ENCODE data around the gene OR52R1. TPM values are rescaled to one million over a fixed set of nuclear protein-coding genes. Genes with fewer than 3 reads are reported as not detected.
A peak's percentile ranks its signal among the peaks of the same experiment; 100 is the strongest.
"Not testable (repeated sequence)": the region's sequence is repeated elsewhere in the genome, so short reads cannot be mapped to it uniquely, and the experiment has no call there.

The OR52R1 gene
- polyA plus RNA-seq (2013, experiment 1 of 2; ENCODE audit: insufficient read length): not detected
- polyA plus RNA-seq (2013, experiment 2 of 2; ENCODE audit: insufficient read length): not detected

DNA sequence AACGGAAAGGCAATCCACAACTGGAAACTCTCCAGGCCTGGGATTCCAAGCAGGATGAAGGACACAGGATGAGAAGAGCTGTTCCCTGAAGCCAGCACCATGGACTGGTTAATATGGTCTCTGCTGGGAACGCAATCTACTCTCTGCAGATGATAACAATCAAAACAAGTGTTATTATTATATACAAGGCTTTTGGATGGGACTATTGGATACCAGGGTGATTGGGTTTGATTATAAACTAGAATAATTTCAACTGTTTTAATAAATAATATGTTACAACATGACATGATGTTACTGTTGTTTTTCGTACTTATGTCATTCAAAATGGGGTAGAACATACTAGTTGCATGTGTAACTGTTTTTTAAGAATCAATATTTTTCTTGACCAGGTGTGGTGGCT lies at the start of gene OR52R1:
Gene OR52R1 (minus strand): TSS at position 101 of the 400 bp plus-strand sequence. CDS start 0 bp downstream, at position 101.
- DNase-seq: no peak

DNA sequence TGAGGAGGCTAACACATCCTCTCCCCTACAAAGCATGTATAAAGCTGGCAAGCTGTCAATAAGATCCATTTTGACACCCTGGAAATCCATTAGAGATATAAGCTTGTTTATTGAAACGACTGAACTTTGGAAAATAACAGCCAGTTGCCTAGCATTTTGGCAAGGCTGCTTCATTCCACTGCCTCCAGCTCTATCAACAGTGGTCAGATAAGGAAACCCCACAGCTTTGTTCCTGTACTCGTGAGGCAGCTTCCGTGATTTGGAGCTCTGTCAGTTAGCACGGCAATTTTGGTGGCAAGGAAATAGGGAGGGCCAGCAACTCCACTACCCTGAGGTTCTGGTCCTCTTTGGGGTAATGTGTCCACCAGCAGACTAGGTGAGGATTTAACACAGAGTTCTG lies 46.9 kb upstream of the OR52R1 start:
- DNase-seq: peak; percentile 1

DNA sequence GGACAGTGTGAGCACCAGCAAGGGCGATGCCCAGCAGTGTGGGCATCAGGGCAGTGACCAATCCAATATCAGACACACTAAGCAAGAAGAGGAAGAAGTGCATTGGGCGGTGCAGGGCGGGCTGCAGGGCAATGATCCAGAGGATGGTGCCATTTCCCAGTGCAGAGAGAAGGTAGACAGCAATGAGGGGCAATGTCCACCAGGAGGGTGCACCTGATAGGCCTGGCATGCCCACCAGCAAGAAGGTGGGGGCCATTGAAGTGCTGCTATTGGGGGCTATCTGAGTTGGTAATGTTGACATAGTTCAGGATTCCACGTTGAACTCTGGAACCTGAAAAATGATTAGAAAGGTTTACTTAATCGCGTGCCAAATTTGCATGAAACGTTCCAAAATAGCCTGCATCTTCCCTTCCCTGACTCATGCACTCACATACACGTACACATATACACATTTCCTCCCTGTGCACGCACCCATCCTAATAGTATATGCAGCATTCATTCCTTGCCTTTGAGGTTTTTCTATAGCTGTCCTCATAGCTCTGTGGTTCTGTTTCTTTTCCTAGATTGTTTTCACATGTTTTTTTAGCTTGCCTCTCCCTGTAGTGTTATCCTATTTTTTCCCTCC lies 44.8 kb upstream of the OR52R1 start, which contains the start of gene OR51S1:
Gene OR51S1 (minus strand): TSS at position 301 of the 625 bp plus-strand sequence. CDS start 0 bp downstream, at position 301.
- DNase-seq: no peak

DNA sequence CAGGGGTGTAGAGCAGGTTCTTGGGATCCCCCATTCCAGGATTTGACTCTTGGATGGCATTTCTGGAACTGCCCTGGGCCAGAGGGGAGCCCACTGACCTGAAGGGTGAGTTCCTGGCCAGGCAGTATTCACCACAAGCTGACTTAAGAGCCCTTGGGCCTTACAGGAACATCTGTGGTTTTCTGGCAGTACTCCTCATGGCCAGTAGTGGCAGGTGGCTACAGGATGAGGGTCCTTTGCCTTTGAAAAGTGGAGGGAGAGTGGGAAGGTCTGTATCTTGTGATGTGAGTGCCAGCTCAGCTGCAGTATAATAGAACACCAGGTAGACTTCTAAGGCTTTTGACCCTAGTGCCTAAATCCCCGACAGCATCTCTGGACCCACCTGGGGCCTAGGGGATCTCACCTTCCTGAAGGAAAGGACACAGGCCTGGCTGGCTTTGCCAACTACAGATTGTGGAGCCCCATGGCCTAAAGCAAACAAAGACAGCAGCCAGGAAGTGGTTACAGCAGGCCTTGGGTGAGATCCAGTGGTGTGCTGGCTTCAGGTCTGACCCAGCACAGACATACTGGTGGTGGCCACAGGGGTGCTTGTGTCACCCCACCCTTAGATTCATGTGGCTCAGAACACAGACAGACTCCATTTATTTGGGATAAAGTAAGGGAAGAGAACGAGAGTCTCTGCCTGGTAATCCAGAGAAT lies 35.8 kb upstream of the OR52R1 start:
- DNase-seq: no peak

DNA sequence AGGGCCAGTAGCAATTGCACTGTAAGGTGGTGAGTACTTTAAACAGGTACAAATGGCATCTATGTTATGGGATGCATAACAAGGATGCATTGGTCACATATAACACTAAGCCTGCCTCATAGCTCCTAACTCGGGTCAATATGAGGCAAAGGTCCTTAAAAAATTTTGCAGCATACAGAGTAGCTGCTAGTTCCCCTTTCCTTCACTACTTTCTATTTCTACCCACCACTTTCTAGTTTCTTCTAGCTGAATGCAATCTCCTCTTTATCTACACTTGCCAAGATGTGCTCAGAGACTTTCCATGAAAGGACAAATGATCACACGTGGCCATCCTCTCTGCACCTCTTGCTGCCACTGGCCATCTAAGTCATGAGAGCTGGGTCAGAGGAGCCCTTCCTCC lies 26.7 kb upstream of the OR52R1 start:
- no peak for DNase-seq

DNA sequence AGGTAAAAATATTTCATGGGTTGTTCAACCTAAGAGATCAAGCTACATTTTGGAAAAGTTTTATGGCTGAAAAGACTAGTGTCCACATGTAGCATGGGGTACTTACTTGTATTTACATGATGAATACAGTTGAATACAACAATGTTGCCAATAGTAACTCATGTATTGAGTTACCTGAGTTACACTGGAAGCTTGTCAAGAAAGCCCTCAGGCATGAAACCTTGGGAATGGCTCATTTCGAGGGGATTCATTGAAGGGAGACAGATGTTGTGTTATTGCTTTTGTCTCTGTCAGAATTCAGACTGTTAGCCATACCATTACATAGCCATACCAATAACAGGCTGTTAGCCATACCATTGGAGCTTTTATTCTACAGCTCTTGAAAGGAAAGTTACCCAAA lies 26.2 kb upstream of the OR52R1 start:
- DNase-seq: no peak

DNA sequence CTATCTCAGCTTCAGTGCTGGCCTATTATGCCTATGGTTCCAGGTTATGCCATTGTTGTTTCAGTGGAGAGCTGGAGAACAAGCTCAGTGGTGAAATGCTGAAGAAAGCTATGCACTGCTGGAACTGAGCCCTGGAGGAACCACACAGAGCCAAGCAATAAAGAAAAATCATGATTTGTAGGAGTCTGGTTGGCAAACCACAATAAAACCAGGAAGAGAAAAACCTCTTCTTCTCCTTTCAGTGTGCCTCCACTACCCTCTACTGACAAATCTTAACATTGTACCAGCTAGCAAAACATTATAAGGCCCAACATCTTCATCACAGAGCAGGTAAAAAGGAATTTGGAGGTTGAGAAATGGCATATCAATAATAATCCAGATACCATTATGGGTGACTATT lies 22.2 kb upstream of the OR52R1 start:
- DNase-seq: peak; percentile 6

DNA sequence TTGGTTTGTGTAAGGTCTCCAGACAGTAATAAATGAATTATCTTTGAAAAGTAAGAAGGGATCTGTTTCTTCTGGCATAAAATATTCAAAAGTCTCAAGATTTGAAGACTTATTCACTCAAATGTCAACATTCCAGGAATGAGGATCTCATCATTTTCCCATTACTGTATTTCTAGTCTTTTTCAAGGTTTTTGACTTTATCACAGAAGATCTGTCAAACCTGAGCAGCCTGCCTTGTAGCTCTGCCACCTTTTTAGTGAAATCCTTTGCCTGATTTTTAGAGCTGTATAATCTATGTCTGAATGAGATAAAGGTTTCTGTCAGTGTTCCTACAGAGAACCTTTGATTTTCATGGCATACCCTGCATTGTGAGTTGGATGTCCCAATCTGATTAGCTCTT lies 21.0 kb upstream of the OR52R1 start:
- DNase-seq: no peak

DNA sequence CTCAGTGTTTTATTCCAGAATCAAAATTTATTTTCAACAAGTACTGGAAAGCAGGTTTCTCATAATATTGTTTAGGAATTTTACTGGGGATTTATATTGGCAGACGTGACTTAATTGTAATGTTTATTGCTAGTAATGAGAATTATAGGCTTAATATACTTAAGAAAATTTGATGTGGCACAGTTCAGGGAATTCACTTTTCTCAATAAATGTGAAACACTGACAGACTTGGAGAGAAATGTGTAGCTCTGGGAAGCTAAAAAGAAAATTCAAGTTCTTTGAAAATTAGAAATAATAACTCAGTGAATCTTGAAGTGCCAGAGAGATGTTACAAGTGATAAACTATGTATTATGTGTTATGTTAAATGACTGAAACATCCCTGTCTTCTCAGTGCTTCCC lies 16.8 kb upstream of the OR52R1 start, which contains the start of gene OR51F2:
Gene OR51F2 (plus strand): TSS at position 301 of the 400 bp plus-strand sequence. CDS start 101 bp downstream, outside the sequence.
- DNase-seq: no peak

DNA sequence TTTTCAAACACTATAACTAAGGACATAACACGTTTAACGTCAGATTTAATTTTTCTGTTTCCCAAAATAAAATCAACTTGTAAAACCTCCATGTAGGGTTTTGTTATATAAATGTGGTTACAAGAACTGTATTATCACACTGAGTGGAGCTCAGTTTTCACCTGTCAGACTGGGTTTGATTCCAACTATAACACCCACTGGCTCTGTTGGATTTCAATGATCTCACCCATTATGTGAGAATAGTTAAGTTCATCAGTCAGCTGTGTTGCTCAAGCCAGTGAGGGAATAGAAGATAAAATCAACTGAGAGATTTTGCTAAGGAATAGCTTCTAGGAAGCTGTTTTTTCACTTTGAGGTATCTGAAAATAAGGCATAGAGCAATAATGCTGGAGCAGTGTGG lies 5.1 kb upstream of the OR52R1 start:
- no peak for DNase-seq

DNA sequence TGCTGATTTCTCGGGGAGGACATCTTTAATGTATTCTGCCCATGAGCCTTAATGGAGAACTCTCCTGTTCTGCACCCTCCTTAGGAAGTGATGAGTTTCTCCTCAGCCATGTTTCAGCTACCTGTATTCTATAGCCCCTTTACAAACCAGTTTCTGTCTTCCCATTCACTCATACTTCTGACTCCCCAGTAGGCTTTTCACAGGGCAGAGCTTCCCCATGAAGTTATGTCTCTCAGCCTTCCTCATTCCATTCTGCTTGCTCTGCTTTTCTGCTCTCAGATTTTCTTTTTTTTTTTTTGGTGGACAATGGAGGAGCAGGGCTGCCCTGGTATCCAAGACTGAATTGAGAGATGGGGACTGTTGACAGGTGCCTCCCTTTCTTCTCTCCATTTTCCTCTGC lies 4.3 kb upstream of the OR52R1 start:
- no peak for DNase-seq

DNA sequence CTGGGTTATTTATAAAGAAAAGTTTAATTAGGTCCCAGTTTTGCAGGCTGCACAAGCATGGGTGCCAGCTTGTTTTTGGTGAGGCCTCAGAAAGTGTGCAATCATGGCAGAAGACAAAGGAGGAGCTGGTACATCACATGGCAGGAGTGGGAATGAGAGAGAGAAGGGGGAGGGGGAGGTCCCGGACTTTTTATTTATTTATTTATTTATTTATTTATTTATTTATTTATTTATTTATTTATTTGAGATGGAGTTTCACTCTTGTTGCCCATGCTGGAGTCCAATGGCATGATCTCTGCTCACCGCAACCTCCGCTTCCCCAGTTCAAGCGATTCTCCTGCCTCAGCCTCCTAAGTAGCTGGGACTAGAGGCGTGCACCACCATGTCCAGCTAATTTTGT lies 2.9 kb downstream of the OR52R1 start:
- DNase-seq: not testable (repeated sequence)

DNA sequence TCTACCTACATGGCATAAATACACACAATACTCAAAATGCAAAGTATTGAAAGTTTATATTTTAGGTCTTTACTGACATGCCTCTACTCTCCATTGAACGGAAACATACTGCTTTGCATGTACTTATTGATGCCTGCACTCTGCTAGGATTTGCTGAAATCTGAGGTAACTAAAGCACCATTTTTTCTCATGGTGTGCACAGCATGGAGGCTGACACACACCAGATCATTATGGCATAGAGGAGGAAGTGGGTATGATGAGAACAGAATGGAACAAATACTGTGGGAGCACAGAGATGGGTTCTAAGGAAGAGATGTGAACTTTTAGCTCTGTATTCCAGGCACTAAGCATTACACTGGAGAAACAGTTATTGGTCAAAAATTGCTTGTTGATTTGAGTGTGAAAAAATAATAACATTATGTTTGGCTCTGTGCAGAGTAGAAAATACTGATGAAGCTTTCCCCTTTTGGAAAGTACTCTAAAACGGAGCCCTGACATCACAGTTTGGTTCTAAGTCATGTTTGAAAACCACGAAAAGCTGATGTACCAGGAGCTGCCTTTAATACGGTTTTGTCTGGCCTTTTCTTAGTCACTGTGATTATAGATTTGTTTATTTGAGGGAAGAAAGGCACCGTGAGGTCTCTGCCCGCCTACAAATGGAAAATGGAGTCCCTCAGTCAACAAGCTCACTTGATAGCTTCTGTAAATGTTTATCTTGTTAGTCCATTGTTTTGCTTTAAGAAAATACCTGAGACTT lies 5.6 kb downstream of the OR52R1 start:
- no peak for DNase-seq

DNA sequence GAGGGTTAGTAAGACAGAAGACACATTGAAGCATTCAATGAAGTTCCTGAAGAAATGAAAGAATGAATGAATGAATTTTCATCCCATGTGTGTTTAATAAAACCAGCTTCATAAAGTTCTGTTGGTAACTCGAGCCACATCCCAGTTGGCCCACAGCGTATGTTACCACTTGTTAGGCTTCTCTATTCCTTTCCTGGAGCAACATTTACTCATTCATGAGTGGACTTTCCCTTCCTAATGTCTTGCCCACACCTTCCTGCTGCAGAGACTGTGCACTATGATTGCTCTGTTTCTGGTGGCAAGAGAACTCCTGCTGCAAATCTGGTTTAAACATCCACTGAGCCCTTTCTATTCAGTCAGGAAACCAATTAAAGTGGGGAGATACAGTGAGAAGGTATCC lies 7.0 kb downstream of the OR52R1 start:
- DNase-seq: no peak

DNA sequence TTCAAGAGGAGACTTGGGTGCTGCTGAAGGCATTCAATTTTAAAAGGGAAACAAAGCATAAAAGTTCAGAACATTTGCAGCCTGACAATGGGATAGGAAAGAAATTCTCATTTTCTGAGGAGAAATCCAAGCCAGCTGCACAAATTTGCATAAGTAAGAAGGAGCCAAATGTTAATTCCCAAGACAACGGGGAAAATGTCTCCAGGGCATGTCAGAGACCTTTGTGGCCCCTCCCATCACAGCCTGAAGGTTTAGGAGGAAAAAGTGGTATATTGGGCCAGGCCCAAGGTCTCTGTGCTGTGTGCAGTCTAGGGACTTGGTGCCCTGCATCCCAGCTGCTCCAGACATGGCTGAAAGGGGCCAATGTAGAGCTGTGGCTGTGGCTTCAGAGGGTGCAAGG lies 21.7 kb downstream of the OR52R1 start:
- no peak for DNase-seq

DNA sequence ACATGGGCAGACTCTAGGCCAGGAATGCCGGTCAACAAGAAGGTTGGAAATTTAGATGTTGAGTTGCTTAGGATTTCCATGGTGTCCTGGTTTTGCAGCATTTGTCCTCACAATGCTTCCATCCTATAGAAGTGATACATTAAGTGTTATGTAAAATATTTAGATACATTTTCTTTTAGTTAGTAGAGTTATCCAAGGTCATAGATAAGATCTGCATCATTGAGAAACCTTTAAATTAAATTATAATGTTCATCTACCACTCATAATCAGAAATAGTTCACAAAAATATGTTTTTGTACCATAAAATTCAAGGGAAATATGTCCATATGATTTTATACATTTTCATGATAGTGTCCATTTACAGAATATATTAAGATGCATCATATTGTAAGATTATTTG lies 34.3 kb downstream of the OR52R1 start, which contains the start of gene OR51F1:
Gene OR51F1 (minus strand): TSS at position 101 of the 400 bp plus-strand sequence. CDS start 0 bp downstream, at position 101.
- DNase-seq: no peak

DNA sequence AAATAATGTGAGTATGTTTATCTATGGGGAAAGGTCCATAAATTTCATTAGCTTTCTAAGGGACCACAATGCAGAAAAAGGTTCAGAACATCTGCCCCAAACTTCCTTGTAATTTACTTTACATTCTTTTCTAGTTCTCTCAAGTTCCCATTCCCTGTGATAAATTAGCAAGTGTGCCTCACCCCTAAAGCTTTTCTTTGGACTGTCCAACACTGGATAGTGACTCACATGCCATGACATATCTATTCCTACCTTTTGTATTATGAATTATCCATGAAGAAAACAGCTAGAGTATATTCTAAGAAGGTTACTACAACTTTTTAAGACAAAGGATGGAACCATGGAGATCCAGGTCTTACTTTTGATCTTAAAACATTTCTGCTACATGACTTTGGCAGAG lies 36.1 kb downstream of the OR52R1 start:
- no peak for DNase-seq

DNA sequence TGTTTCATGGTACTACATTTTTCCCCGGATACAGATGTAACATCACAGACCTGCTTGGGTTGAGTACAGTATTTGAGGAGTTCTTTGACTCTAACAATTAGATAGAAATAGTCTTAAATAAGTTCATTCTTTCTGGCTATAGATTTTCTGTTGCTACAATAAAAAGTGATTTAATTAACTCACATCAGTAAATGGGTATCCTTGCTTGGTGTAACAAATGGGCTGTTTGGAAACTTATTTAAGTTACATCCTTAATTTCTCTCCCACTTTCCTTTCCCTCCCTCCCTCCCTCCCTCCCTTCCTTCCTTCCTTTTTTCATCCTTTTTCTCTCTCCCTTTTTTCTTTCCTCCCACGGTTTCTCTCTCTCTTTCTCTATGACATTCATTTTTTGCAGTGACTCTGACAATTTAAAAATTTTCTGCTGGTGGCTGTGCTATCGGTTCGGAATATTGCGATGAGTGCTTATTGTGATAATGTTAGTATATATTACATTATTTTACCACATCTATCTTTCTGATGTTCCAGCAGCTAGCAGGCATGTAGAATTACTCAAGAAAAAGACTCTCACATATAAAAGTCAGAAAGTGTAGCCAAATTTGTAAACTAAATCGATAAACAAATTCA lies 37.6 kb downstream of the OR52R1 start:
- DNase-seq: no peak

DNA sequence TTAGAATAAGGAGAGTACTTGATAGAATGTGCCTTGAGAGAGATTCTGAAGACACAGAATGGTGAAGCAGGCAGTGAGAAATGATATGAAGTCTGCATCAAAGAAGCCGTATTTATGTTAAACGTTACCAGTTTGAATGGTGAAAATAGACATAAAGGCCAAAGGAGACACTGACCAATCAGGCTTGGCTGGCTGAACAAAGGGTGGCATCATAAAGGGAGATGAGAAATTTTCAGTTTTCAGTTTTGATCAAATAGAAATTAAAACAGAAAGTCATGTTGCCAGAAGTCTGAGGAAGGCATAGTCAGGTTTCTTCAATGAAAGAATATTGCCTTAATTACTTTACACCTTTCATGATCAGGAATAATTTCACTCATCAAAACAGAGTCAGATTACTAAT lies 41.1 kb downstream of the OR52R1 start:
- no peak for DNase-seq

All from fibroblast of skin of scalp (primary cell).